Activated CD4-positive, alpha-beta T cell treated with anti-CD3 and anti-CD28 coated beads for 48 hours (primary cell): ENCODE results near the gene CEP72.
"Not testable (repeated sequence)": the region's sequence is repeated elsewhere in the genome, so short reads cannot be mapped to it uniquely, and the experiment has no call there.

ENCODE experiments used
- DNase-seq: peaks from one replicate; pipeline ENCODE4 v3.0.0-alpha.2; 2020

The CEP72 gene

GRCh38 chr5:581266-581665 lies 30.9 kb upstream of the CEP72 start:
- no peak for DNase-seq

GRCh38 chr5:581941-582340 lies 30.2 kb upstream of the CEP72 start:
- DNase-seq: no peak

DNA sequence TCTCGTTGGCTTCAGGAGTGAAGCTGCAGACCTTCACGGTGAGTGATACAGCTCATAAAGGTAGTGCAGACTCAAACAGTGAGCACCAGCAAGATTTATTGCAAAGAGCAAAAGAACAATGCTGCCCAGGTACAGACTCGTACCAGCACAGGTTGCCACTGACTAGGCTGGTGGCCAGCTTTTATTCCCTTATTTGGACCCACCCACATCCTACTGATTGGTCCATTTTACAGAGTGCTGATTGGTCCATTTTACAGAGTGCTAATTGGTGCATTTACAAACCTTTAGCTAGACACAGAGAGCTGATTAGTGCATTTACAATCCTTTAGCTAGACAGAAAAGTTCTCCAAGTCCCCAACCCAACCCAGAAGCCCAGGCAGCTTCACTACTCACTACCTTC lies 29.7 kb upstream of the CEP72 start:
- DNase-seq: not testable (repeated sequence)

DNA sequence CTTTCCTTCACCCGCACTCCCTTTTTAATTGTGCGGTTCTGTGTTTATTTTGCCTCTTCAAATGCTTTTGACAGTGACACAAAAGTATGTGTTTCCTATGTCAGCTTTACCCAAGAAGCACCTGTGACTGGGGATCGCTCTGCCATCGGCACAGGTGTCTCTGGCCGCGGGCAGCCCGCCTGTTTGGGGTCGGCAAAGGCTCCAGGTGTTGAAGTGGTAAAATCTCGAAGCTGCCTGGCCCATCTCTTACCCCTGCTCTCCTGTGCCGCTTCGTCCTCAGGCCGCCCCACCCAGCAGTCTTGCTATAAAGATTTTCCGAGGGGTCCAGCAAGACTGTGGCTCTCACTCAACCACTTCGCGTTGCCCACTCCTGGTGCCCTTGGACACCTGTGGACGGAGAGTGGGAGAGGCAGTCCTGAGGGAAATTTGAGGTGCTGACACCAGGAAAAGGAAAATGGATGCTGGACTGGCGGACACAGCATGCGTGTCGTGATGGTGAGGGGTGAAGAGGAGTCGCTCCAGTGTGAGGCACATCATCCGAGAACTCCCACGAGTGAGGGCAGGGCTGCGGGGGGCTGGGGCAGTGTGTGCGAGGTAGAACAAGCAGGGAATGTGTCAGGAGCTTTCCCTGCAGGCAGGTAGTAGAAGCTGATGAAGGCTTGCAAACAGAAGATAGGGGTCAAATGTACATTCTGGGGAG lies 29.1 kb upstream of the CEP72 start:
- DNase-seq: no peak

DNA sequence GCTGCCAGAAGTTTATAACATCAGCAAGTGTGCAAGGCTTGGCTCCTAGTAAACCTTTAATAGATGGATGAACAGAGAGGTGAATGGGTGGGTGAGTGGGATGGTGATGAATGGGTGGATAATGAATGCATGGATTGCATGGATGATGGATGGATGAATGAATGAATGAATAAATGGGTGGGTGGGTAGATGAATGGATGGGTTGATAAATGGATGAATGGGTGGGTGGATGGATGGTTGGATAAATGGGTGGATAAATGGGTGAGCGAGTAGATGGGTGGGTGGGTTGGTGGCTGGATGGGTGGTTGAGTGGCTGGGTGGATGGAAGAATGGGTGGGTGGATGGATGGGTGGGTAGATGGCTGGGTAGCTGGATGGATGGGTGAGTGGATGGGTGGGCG lies 28.5 kb upstream of the CEP72 start:
- DNase-seq: no peak

- no peak for DNase-seq
Measured at GRCh38 chr5:584216-584615, 27.9 kb upstream of the CEP72 start.

DNA sequence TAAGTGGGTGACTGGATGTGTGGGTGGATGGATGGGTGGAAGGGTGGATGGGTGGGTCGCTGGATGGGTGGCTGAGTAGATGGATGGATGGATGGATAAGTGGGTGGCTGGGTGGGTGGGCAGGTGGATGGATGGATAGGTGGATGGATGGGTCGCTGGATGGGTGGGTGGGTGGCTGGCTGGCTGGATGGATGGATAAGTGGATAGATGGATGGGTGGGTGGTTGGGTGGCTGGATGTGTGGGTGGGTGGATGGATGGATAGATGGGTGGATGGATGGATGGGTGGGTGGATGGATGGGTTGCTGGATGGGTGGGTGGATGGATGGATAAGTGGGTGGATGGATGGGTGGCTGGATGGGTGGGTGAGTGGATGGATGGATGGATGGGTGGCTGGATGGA lies 27.3 kb upstream of the CEP72 start:
- DNase-seq: no peak

GRCh38 chr5:585556-585955 lies 26.6 kb upstream of the CEP72 start:
- DNase-seq: no peak

DNA sequence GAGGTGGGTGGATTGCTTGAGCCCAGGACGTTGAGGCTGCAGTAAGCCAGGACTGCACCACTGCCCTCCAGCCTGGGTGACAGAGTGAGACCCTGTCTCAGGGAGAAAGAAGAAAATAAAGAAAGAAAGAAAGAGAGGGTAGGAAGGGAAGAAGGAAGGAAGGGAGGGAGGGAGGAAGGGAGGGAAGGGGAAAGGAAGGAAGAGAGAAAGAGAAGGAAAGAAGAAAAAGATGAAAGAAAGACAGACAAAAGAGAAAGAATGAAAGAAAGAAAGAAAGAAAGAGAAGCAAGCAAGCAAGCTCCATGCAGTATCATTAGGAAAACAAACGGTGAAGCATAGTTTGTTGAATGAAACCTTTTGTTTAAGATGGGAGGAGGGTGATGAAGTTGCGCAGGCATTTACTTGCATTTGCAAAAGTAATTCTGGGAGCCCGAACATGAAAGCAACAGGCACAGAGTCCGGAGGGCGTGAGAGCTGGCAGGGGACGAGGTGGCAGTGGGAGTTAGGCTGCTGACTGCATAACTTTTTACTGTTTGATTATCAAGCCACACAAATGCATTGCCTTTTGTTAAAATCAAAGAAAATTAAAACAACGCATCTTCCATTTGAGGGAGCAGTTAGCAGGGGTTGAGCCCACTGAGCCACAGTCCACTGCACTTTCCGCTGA lies 26.0 kb upstream of the CEP72 start:
- no peak for DNase-seq

DNA sequence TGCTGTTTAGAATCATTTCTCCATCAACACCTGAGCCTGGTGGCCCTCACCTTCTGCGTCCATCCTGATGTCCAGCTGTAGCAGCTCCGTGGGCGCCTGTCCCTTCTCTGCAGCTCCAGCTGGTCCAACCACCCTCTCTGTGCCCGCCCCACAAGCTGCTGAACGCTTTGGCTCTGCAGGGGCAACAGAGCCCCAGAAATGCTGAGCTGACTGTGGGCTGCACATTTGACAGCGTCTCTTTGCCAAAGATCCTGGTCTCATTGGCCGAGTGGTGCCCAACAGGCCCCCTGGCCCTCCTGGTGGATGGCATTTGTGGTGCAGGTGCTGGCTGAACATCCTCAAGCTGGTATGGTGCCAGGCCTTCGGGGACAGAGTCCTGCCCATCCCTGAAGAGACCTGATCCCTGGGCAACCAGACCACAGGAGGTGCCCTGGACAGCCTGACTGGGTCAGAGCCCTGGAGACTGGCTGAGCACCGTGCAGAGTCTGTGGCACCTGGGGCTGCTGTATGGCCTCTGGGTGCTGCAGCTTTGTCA lies 25.3 kb upstream of the CEP72 start:
- DNase-seq: no peak

GRCh38 chr5:587403-587802 lies 24.7 kb upstream of the CEP72 start:
- DNase-seq: no peak

GRCh38 chr5:588406-588995 lies 23.6 kb upstream of the CEP72 start:
- no peak for DNase-seq

DNA sequence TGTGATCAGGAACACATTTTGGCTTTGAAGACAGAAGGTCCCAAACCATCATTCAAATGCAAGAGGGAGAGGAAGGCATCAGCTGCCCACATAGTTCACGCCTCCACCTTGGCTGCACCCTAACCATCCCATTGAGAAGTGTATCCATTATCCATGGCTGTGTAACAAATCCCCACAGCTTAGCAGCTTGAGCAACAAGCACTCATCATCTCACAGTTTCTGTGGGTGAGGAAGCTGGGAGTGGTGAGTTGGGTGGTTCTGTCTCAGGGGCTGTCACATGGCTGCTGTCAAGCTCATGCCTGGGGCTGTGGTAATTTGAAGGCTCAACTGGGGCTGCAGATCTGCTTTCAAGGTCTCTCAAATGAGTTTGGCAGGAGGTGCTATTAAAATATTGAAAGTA lies 23.0 kb upstream of the CEP72 start:
- DNase-seq: no peak

GRCh38 chr5:589588-589987 lies 22.6 kb upstream of the CEP72 start:
- DNase-seq: no peak

- no peak for DNase-seq
Measured at GRCh38 chr5:590346-590745, 21.8 kb upstream of the CEP72 start.

DNA sequence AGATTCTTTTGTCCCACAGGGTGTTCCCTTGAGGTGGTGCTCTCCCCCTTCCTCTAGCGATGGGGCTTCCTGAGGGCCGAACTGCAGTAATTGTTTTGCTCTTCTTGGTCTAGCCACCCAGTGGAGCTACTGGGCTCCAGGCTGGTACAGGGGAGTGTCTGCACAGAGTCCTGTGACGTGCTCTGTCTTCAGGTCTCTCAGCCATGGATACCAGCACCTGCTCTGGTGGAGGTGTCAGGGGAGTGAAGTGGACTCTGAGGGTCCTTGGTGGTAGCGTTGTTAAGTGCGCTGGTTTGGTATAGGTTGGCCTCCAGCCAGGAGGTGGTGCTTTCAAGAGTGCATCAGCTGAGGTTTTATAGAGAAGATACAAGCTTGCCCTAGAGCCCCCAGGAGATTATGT lies 20.4 kb upstream of the CEP72 start:
- DNase-seq: no peak

- DNase-seq: no peak
Measured at GRCh38 chr5:592158-592557, 20.0 kb upstream of the CEP72 start.

GRCh38 chr5:593511-593910 lies 18.6 kb upstream of the CEP72 start:
- no peak for DNase-seq

DNA sequence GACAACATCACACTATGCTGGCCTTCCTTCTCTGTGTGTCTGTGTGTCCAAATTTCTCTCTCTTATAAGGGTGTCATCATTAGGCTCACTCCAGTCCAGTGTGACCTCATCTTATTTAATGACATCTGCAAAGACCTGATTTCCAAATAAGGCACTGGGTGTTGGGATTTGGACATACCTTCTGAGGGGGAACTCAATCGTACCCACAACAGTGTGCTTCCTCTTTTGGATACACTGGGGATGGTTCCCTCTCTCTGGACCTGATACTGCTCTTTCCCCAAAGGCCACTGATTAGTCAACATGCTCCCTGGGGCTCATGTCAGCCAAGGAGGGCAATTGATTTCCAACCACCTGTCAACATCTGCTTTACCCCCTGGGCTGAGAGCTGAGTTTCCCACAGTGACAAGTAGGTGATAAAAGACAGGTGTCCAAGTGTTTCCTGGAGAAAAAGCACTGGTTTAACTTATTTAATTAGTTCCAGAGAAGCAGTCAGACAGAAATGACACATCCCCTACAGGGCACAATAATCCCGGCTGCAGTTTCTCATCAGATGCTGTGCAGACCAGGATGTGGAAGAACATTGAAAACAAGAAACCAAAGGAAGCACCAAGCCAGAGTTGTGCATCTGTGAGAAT lies 17.8 kb upstream of the CEP72 start:
- no peak for DNase-seq

DNA sequence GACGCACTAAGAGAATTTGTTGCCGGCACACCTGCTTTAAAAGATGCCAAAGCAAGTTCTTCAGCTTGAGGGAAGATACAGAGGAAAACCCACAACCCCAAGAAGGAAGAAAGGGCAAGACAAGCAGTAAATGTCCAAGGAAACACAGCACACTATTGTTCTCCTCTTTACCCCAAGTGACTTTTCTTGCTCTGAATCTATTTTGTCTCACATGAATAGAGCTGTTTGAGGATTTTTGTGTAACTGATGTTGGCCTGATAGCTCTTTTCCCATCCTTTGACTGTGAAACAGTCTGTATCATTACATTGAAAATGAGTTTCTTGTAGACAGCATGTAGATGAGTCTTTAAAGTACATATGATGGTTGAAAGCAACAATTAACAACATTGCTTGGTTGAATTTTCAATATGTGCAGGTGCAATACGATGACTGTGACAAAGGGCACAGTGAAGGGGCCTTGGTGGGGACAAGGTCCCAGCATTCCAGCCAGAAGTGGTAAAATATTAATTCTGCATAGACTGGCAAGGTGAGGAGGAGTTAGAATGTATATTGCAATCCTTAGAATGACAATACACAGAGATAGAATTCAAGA lies 16.8 kb upstream of the CEP72 start:
- no peak for DNase-seq

DNA sequence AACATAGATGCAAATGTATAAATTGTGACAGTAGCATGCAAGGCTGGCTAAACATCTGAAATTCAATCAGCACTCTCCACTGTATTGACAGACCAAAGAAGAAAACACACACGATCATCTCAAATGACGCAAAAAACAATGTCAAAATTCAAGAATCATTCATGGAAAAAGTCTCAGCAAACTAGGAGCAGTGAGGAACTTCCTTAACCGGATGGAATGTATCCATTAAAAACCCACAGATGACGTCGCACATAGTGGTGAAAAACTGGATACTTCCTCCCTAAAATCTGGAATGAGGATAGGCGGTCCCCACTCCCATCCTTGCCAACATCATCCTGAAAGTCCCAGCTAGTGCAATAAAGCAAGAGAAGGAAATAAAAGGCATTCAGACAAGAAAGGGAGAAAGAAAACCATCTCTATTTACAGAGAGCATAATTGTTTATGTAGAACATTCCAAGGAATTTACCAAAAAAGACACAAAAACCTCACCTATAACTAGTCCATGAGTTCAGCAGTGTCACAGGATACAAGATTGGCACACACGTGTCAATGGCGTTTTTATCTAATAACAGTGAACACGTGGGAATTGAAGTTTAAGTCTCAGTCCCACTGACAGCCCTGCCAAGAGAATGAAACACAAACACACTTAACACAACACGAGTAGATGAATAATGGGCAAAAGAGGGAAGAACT lies 14.1 kb upstream of the CEP72 start:
- DNase-seq: no peak

DNA sequence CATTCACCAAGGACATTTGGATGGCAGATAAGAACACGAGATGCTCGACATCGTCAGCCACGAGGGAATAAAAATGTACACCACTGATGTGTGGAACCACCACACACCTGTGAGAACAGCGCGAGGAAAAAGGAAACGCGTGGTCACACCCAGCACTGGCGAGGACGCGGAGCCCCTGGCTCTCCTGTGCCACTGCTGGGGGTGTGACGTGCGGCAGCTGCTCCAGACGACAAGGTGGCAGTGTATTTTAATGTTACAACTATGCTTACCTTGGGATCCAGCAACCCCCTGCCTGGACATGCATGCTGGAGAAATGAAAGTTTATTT lies 13.6 kb upstream of the CEP72 start:
- no peak for DNase-seq
